Caco-2 (cell line): ENCODE results near the gene SEMA4C. TPM values are rescaled to one million over a fixed set of nuclear protein-coding genes. Genes with fewer than 3 reads are reported as not detected.

Experiments
- BruUV-seq: library from RNA; stranded (reverse); fragments of 400-500 nt; replicated peaks from 2 replicates; lab custom pipeline; 2021; lab: Mats Ljungman, UMichigan
- CTCF ChIA-PET: fragments of 300-600 bp; sonication (Branson Sonifier 250); formaldehyde crosslinking; loops from one replicate; lab custom pipeline; 2022; ENCODE audit warnings: antibody characterized with exemption; lab: Charles Lee
- POLR2A ChIA-PET: fragments of 300-600 bp; sonication (Branson Sonifier 250); formaldehyde crosslinking; loops from one replicate; lab custom pipeline; 2022; ENCODE audit warnings: antibody characterized with exemption; lab: Charles Lee
- DNase-seq, 2 experiments: peaks; one replicate each; pipeline versions ENCODE4 v3.0.0 to v3.0.0-alpha.2; 2020 to 2022
- H3K27me3 ChIP-seq: replicated peaks from 2 replicates; pipeline ENCODE4 v1.6.0; 2011; ENCODE audit warnings: low read length; ENCODE audit not compliant: control insufficient read depth, insufficient read depth
- H3K36me3 ChIP-seq: 2 replicates; pipeline ENCODE4 v1.5.1; 2011; ENCODE audit warnings: low read length; ENCODE audit not compliant: control insufficient read depth, insufficient read depth
- H3K4me1 ChIP-seq: fragments of 250-450 bp; sonication (Bioruptor Pico); 2 replicates; pipeline ENCODE4 v1.5.1; 2020; ENCODE audit warnings: mild to moderate bottlenecking
- H3K4me3 ChIP-seq: 2 replicates; pipeline ENCODE4 v1.5.1; 2011; ENCODE audit warnings: low read depth, mild to moderate bottlenecking, control low read depth, low read length
- H3K9me3 ChIP-seq: fragments of 250-450 bp; sonication (Bioruptor Pico); 2 replicates; pipeline ENCODE4 v1.5.1; 2020; ENCODE audit warnings: mild to moderate bottlenecking, moderate library complexity
- H3K27ac Mint-ChIP-seq: one replicate; pipeline ENCODE4 v1.8.0; 2022; ENCODE audit warnings: mixed read lengths; ENCODE audit not compliant: unreplicated experiment
- H3K27me3 Mint-ChIP-seq: one replicate; pipeline ENCODE4 v1.8.0; 2022; ENCODE audit warnings: mixed read lengths; ENCODE audit not compliant: insufficient read depth, unreplicated experiment
- H3K36me3 Mint-ChIP-seq: one replicate; pipeline ENCODE4 v1.8.0; 2022; ENCODE audit warnings: mild to moderate bottlenecking, mixed read lengths; ENCODE audit not compliant: insufficient read depth, unreplicated experiment
- H3K4me1 Mint-ChIP-seq: one replicate; pipeline ENCODE4 v1.8.0; 2022; ENCODE audit warnings: low read depth, mixed read lengths; ENCODE audit not compliant: unreplicated experiment
- H3K4me3 Mint-ChIP-seq: one replicate; pipeline ENCODE4 v1.8.0; 2022; ENCODE audit warnings: mild to moderate bottlenecking, moderate library complexity, mixed read lengths; ENCODE audit not compliant: unreplicated experiment
- H3K9me3 Mint-ChIP-seq: one replicate; pipeline ENCODE4 v1.8.0; 2022; ENCODE audit warnings: mixed read lengths; ENCODE audit not compliant: unreplicated experiment
- CTCF ChIP-seq, 2 experiments: fragments of 200-600 bp in 1 of 2; IDR thresholded peaks; 1 replicate in 1 of 2; 2 replicates in 1 of 2; pipeline versions ENCODE4 v1.5.1 to v1.8.0; 2011 to 2022; ENCODE audit warnings: antibody characterized with exemption in 1 of 2, control low read depth in 1 of 2, inconsistent platforms in 1 of 2, low read depth in 1 of 2, low read length in 1 of 2, mild to moderate bottlenecking in 1 of 2, moderate library complexity in 1 of 2; ENCODE audit not compliant: insufficient read depth in 1 of 2, severe bottlenecking in 1 of 2, unreplicated experiment in 1 of 2
- intact Hi-C: fragments of 100-400 bp; cut with micrococcal nuclease; formaldehyde crosslinking; loops from one replicate; pipeline ENCODE4 v1.10.0; 2022; ENCODE audit not compliant: unreplicated experiment
- total RNA-seq: library from RNA; stranded (reverse); gene quantifications from 2 replicates; pipeline ENCODE4 v1.2.3, GENCODE V29; 2022

The SEMA4C gene
- total RNA-seq, 1 experiment from 2014 or later: 29.9 TPM

- no peak for TF ChIP-seq CTCF (IDR thresholded peaks at IDR 0.05; ENCODE audit: insufficient read depth in 1 of 2, low read depth in 1 of 2, low read length in 1 of 2, severe bottlenecking in 1 of 2, unreplicated experiment in 1 of 2)
- peaks cover 8% of the 10 kb centered on the region for H3K36me3 ChIP-seq
- Mint-ChIP-seq H3K27ac (no peak overlapping the region), H3K4me1 (peaks cover 17% of the 10 kb centered on the region), H3K27me3 (no peaks in the 10 kb centered on the region), H3K4me3 (no peak overlapping the region), H3K36me3 (peaks cover 31% of the 10 kb centered on the region), H3K9me3 (no peaks in the 10 kb centered on the region)
- ChIA-PET CTCF (interaction anchor here (1.4 kb wide), 1 partner anchor 91 kb away, joined by 4 read pairs; no protein-coding TSS in a partner anchor), POLR2A (no interaction called here)
- H3K9me3 ChIP-seq: no peaks in the 10 kb centered on the region
- peaks cover 15% of the 10 kb centered on the region for H3K4me1 ChIP-seq
- intact Hi-C loops: no loop called here
- peak in 1 of 2 experiments; percentile 36 for DNase-seq
- BruUV-seq: no TSS peak
- H3K4me3 ChIP-seq: no peak overlapping the region
- H3K27me3 ChIP-seq: no peaks in the 10 kb centered on the region
Observed at GRCh38 chr2:96860065-96861029, 9.5 kb downstream of the SEMA4C start.

- peaks cover 17% of the 10 kb centered on the region for H3K4me1 Mint-ChIP-seq
- Histone ChIP-seq H3K27me3 (no peaks in the 10 kb centered on the region), H3K9me3 (no peaks in the 10 kb centered on the region), H3K36me3 (peaks cover 6% of the 10 kb centered on the region), H3K4me1 (peaks cover 15% of the 10 kb centered on the region), H3K4me3 (no peak overlapping the region)
- H3K9me3 Mint-ChIP-seq: no peaks in the 10 kb centered on the region
- intact Hi-C loops: loop anchor here (1.0 kb wide), 1 partner anchor 92 kb away; no protein-coding TSS in a partner anchor
- H3K4me3 Mint-ChIP-seq: no peak overlapping the region
- no peak for DNase-seq
- H3K27ac Mint-ChIP-seq: no peak overlapping the region
- ChIA-PET POLR2A (no interaction called here), CTCF (interaction anchor here (1.4 kb wide), 1 partner anchor 92 kb away, joined by 4 read pairs; no protein-coding TSS in a partner anchor)
- TF ChIP-seq CTCF (IDR thresholded peaks at IDR 0.05; ENCODE audit: insufficient read depth in 1 of 2, low read depth in 1 of 2, low read length in 1 of 2, severe bottlenecking in 1 of 2, unreplicated experiment in 1 of 2): no peak
- H3K36me3 Mint-ChIP-seq: peaks cover 31% of the 10 kb centered on the region
- H3K27me3 Mint-ChIP-seq: no peaks in the 10 kb centered on the region
- no TSS peak for BruUV-seq
Observed at GRCh38 chr2:96859681-96860064, 10.2 kb downstream of the SEMA4C start.

GRCh38 chr2:96859099-96859649 lies 10.7 kb downstream of the SEMA4C start:
- CTCF ChIA-PET: interaction anchor here (0.5 to 2.9 kb wide), 14 partner anchors 9 to 129 kb away, joined by 3 to 72 read pairs (median 7); no protein-coding TSS in a partner anchor
- Histone ChIP-seq H3K36me3 (peaks cover 5% of the 10 kb centered on the region; the same call in 1 of the 2 replicates), H3K9me3 (no peaks in the 10 kb centered on the region), H3K27me3 (no peaks in the 10 kb centered on the region), H3K4me3 (no peak overlapping the region), H3K4me1 (peaks cover 15% of the 10 kb centered on the region)
- Mint-ChIP-seq H3K9me3 (no peaks in the 10 kb centered on the region), H3K27me3 (no peaks in the 10 kb centered on the region), H3K4me1 (peaks cover 17% of the 10 kb centered on the region), H3K36me3 (peaks cover 31% of the 10 kb centered on the region), H3K4me3 (peak overlapping the region; percentile 68), H3K27ac (peak overlapping the region; percentile 89)
- no TSS peak for BruUV-seq
- no peak for TF ChIP-seq CTCF (IDR thresholded peaks at IDR 0.05; ENCODE audit: insufficient read depth in 1 of 2, low read depth in 1 of 2, low read length in 1 of 2, severe bottlenecking in 1 of 2, unreplicated experiment in 1 of 2)
- no peak for DNase-seq
- intact Hi-C loops: loop anchor here (1.0 kb wide), 1 partner anchor 92 kb away; no protein-coding TSS in a partner anchor
- POLR2A ChIA-PET: interaction anchor here (1.7 to 1.8 kb wide), 2 partner anchors 7 to 9 kb away, joined by 5 to 23 read pairs; no protein-coding TSS in a partner anchor
